Cerebellar nuclear complex (tissue), 1 donor: Measurements from ENCODE around the gene TEX264.
"Not testable (repeated sequence)": the region's sequence is repeated elsewhere in the genome, so short reads cannot be mapped to it uniquely, and the experiment has no call there.

Source experiments
- DNase-seq, 2 experiments: peaks; one replicate each; lab custom pipeline; 2025; lab: John Stamatoyannopoulos, UW

TEX264 gene

GRCh38 chr3:51670823-51671733 is at the start of gene TEX264:
TSS of gene TEX264 (plus strand) at chr3:51671252. CDS start at chr3:51674305, 3,053 bp downstream.
- peak in 1 of 2 experiments; percentile 48 for DNase-seq

GRCh38 chr3:51622413-51622812 is 48.6 kb upstream of the TEX264 start:
- no peak for DNase-seq

GRCh38 chr3:51622868-51623267 is 48.2 kb upstream of the TEX264 start:
- peak; percentile 59 to 79 for DNase-seq

DNA sequence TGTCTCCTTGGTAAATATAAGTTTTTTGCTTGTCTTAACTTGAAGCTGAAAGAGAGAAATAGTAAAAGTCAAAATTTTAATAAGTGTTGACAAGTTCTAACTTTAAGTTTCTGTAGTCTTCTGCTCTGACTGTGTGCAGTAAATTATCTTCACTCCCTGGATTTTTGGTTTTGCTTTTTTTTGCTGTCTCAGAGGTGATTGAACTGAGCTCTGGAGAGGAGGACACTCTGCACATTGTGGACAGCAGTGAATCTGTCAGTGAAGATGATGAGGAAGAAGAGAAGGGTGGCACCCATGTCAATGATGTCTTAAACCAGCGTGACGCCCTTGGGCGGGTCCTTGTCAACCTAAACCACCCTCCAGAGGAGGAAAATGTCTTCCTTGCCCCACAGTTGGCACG is 40.5 kb upstream of the TEX264 start:
- no peak for DNase-seq

GRCh38 chr3:51637144-51637940 is 33.7 kb upstream of the TEX264 start:
- DNase-seq = no peak

GRCh38 chr3:51637941-51638471 is 33.0 kb upstream of the TEX264 start:
- DNase-seq = no peak

GRCh38 chr3:51642462-51642861 is 28.6 kb upstream of the TEX264 start:
- no peak for DNase-seq

DNA sequence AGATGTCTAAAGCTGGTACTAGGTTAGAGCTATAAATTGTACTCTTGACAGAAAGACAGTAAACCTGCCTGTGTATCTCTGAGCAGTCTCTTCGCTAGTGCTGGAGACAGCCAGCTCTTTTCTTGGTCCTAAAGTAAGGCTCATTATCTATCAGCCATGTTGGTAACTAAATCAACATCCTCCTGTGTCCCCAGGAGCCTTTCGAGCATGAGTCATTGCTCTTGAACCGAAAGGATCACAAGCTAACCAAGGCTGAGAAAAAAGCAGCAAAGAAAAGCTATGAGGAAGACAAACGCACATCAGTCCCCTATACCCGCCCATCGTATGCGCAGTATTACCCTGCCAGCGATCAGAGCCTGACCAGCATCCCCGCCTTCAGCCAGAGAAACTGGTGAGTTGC is 25.0 kb upstream of the TEX264 start:
- DNase-seq = no peak

- not testable (repeated sequence) for DNase-seq
Measured at GRCh38 chr3:51652103-51652502, 18.9 kb upstream of the TEX264 start.

GRCh38 chr3:51653409-51653808 is 17.6 kb upstream of the TEX264 start:
- not testable (repeated sequence) for DNase-seq

- DNase-seq = no peak
Measured at GRCh38 chr3:51657234-51657633, 13.8 kb upstream of the TEX264 start.

GRCh38 chr3:51659942-51660341 is 11.1 kb upstream of the TEX264 start:
- DNase-seq = no peak

GRCh38 chr3:51662456-51662855 is 8.6 kb upstream of the TEX264 start:
- DNase-seq = no peak

DNA sequence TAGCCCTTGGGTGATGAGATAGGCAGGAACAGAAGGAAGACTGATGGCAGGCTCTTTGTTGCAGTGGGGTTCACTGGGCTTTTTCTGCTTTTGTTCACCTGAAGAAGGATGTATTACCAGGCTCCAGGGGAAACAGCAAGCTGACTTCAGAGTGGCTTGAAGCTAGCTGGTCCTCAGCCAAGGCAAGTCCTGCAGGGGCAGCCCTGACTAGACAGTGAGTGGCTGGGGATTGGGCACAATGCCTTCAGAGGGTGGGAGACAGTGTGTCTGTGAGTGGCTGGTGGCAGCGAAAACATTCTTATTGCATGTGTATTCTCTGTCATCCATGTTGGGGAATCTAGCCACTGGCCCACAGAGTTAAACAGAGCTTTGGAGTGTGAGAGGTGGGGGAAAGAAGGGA is 2.3 kb upstream of the TEX264 start:
- DNase-seq = no peak

DNA sequence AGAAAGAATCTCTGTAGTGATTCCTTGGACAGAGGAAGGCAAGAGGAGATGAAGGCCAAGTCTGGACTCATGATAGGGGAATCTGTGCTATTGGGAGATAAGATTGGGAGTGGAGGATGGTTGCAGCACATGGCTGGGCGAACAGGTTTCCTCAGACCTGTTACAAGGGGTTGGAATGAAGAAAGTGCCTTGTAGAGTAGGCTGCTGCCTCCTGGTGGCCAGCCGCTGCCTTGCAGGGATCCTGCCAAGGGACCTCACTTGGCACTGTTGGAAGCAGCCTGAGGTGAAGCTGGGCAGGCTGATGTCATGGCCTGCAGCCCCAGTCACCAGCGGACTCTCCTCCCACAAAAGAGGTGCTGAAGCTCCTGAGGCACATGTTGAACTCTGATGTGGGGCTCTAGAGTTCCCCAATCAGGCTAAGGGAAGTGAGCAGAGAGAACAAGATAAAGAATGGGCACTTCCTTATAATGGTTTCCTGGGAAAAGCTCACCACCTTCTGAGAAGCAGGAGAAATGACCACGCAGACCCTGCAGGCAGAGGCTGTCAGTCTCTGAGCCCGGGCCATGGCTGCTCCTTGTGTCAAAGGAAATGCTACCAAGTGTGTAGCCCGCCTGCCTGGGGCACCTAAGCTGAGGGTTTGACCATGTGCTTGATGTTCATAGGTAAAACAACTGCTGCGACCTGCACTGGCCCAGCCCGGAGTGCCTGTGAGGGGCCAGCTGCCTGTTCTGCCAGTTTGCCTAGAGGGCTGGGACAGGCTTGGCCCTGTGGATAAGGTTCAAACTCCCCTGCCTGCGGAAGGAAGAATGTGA is 1.6 kb upstream of the TEX264 start:
- peak in 1 of 2 experiments; percentile 51 for DNase-seq

GRCh38 chr3:51670053-51670822 is 814 bp upstream of the TEX264 start:
- DNase-seq = no peak

DNA sequence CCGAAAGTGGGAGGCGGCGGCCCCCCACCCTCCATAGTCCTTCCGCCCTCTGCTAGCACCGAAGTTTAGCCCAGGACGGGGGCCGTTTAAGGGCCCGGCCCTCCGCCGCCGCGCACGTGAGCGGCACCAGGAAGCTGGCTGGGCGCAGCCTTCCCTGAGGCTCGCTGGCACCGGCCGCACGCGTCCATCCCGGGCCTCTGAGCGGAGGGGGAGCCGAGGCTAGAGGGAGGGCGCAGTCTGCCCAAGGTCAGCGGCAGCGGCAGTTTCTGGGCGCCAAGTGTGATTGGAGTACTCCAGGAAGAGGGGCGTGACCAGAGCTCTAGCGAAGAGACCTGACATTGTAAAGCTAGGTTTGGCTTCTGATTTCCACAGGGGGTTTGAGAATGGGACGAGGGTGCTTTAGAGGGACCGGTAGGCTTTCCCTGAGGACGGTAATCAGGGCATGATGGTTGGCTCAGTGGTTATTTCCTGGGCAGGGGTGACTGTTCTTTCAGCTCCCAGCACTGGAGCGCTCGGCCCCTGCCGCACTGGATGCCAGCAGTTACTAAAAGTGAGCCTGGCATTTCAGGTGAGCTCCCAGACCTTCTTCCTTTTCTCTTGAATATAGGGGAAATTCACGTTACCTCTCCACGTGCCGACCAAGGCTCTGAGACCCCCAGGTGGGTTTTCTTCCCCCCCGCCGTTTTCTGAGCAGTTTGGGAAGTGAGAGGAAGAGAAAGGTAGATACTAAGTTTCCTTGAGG is 853 bp downstream of the TEX264 start:
- DNase-seq = no peak

GRCh38 chr3:51673181-51673801 is 2.2 kb downstream of the TEX264 start:
- no peak for DNase-seq

GRCh38 chr3:51673802-51674654 is 3.0 kb downstream of the TEX264 start:
- DNase-seq = no peak
